GM12878 (cell line): ENCODE data around the gene HHIP. TPM values are rescaled to one million over a fixed set of nuclear protein-coding genes. Genes with fewer than 3 reads are reported as not detected.

Experiments
- ATAC-seq: fragments of 200-7000 bp; cut with Tn5 transposase; 3 replicates; pipeline ENCODE4 v1.9.1; 2020; ENCODE audit warnings: mild to moderate bottlenecking, moderate library complexity
- BruUV-seq: library from RNA; stranded (reverse); fragments of 400-500 nt; replicated peaks from 2 replicates; lab custom pipeline; 2021; lab: Mats Ljungman, UMichigan
- CTCF ChIA-PET: fragments of 300-600 bp; sonication (Branson Sonifier 250); formaldehyde crosslinking; extraction: SDS; loops from one replicate; lab custom pipeline; 2021; ENCODE audit warnings: inconsistent platforms; lab: Yijun Ruan, JAX
- POLR2A ChIA-PET: fragments of 350-600 bp; formaldehyde crosslinking; extraction: SDS; loops from one replicate; lab custom pipeline; 2021; ENCODE audit warnings: inconsistent platforms; lab: Charles Lee
- RAD21 ChIA-PET: fragments of 300-600 bp; sonication (Branson Sonifier 250); formaldehyde crosslinking; loops from one replicate; lab custom pipeline; 2023; ENCODE audit warnings: antibody characterized with exemption; ENCODE audit not compliant: unreplicated experiment; lab: Charles Lee
- SMC1A ChIA-PET: fragments of 300-600 bp; sonication (Branson Sonifier 250); formaldehyde crosslinking; loops from one replicate; lab custom pipeline; 2023; ENCODE audit not compliant: unreplicated experiment, uncharacterized antibody; lab: Charles Lee
- DNase-seq: peaks from one replicate; pipeline ENCODE4 v3.0.0-alpha.2; 2011; ENCODE audit warnings: low read depth, low spot score
- FAIRE-seq: peaks from 3 replicates; lab custom pipeline; 2011; peaks lifted over from hg19 to GRCh38; lab: Jason Lieb, UNC
- H2AFZ ChIP-seq: 2 replicates; pipeline ENCODE4 v1.6.0; 2011; ENCODE audit warnings: low read depth, low read length, control low read depth; ENCODE audit not compliant: control insufficient read depth
- H3K27ac ChIP-seq: 2 replicates; pipeline ENCODE4 v1.5.1; 2011; ENCODE audit warnings: control low read depth; ENCODE audit not compliant: control insufficient read depth, insufficient read depth
- H3K27me3 ChIP-seq, 2 experiments: replicated peaks in 1 of 2; 2 replicates each; pipeline versions ENCODE4 v1.6.0 to v1.6.1; 2011; ENCODE audit warnings: low read length in 1 of 2; ENCODE audit not compliant: control insufficient read depth in 2 of 2, insufficient read depth in 2 of 2
- H3K36me3 ChIP-seq, 2 experiments: 2 replicates each; pipeline ENCODE4 v1.5.1; 2011; ENCODE audit warnings: low read length in 1 of 2; ENCODE audit not compliant: control insufficient read depth in 2 of 2, insufficient read depth in 2 of 2
- H3K4me1 ChIP-seq: 2 replicates; pipeline ENCODE4 v1.6.1; 2011; ENCODE audit warnings: mild to moderate bottlenecking, low read length, moderate library complexity, mixed read lengths; ENCODE audit not compliant: control insufficient read depth, insufficient read depth
- H3K4me2 ChIP-seq: 2 replicates; pipeline ENCODE4 v1.6.0; 2011; ENCODE audit warnings: control low read depth; ENCODE audit not compliant: control insufficient read depth, insufficient read depth
- H3K4me3 ChIP-seq: fragments of 200-600 bp; sonication (generic); 2 replicates; pipeline ENCODE4 v1.5.1; 2016
- H3K79me2 ChIP-seq: 2 replicates; pipeline ENCODE4 v1.6.0; 2011; ENCODE audit warnings: low read length; ENCODE audit not compliant: control insufficient read depth, insufficient read depth
- H3K9ac ChIP-seq: 2 replicates; pipeline ENCODE4 v1.8.0; 2011; ENCODE audit warnings: low read length, control low read depth, mixed read lengths; ENCODE audit not compliant: control insufficient read depth, insufficient read depth
- H3K9me3 ChIP-seq: replicated peaks from 3 replicates; pipeline ENCODE4 v1.5.1; 2011; ENCODE audit warnings: mild to moderate bottlenecking, low read length; ENCODE audit not compliant: control insufficient read depth, insufficient read depth
- H4K20me1 ChIP-seq: 2 replicates; pipeline ENCODE4 v1.6.0; 2011; ENCODE audit not compliant: control insufficient read depth, insufficient read depth
- CEBPZ ChIP-seq: fragments of 150-350 bp; IDR thresholded peaks from 2 replicates; pipeline ENCODE4 v1.6.1; 2016; ENCODE audit warnings: low read depth, low read length
- DPF2 ChIP-seq: fragments of 450-650 bp; IDR thresholded peaks from 2 replicates; pipeline ENCODE4 v1.6.1; 2017; ENCODE audit warnings: mild to moderate bottlenecking
- RUNX3 ChIP-seq: IDR thresholded peaks from 2 replicates; pipeline ENCODE4 v1.6.1; 2012; ENCODE audit warnings: low read length, inconsistent platforms
- ZBTB40 ChIP-seq: fragments of 450-650 bp; IDR thresholded peaks from 2 replicates; pipeline ENCODE4 v1.6.1; 2016; ENCODE audit warnings: mild to moderate bottlenecking, moderate library complexity, borderline replicate concordance
- WGBS: methylation state at CpG from one replicate; pipeline ENCODE4 v1.1.6; 2016; ENCODE audit warnings: low lambda C conversion rate; ENCODE audit not compliant: insufficient replicate concordance, insufficient coverage; ENCODE audit errors: missing lambda C conversion rate; 5-methylcytosine and 5-hydroxymethylcytosine counted together
- in situ Hi-C: fragments of 300-500 bp; cut with MboI; formaldehyde crosslinking; loops from 9 replicates; pipeline ENCODE4 v1.14.3; 2018; ENCODE audit warnings: mixed read lengths
- intact Hi-C: fragments of 100-400 bp; cut with micrococcal nuclease; formaldehyde crosslinking; loops from one replicate; pipeline ENCODE4 v1.14.2; 2022; ENCODE audit not compliant: unreplicated experiment
- polyA plus RNA-seq, 11 experiments: library from polyadenylated mRNA; depleted of rRNA in 4 of 11; unstranded in 6 of 11; stranded (reverse) in 5 of 11; fragments of >200 nt; fragmentation: Nextera tagmentation in 4 of 11; fragmentation: Illumina TruSeq in 1 of 11; extraction: Ambion mirVana in 4 of 11; extraction: Trizol in 1 of 11; gene quantifications; 1 replicate in 1 of 11; 2 replicates in 10 of 11; pipeline versions ENCODE4 v1.2.1 to v1.2.3, GENCODE V29; 2011 to 2016; ENCODE audit warnings: inconsistent platforms in 2 of 11, missing spikeins in 2 of 11, low read depth in 1 of 11
- total RNA-seq, 4 experiments: library from RNA; depleted of rRNA in 3 of 4; stranded (reverse); fragments of >200 nt in 3 of 4; fragmentation: Illumina TruSeq in 1 of 4; extraction: Trizol in 1 of 4; gene quantifications; 2 replicates each; pipeline versions ENCODE4 v1.2.1 to v1.2.3, GENCODE V29; 2013 to 2021

Gene HHIP
- total and polyA plus RNA-seq, 10 of the 15 experiments (the other 5 are each of a cell fraction or from before 2014, with no cell fraction given) = 0.06 to 0.56 (median 0.24) TPM; not detected in 1

GRCh38 chr4:144658015-144658567 lies 12.1 kb downstream of the HHIP start:
- Histone ChIP-seq H3K4me3 (no peak overlapping the region), H3K9me3 (no peaks in the 10 kb centered on the region), H3K4me2 (no peak overlapping the region), H2AFZ (no peak overlapping the region), H3K4me1 (no peaks in the 10 kb centered on the region), H3K9ac (no peak overlapping the region), H3K36me3 (no peaks in the 10 kb centered on the region), H4K20me1 (no peaks in the 10 kb centered on the region), H3K79me2 (no peaks in the 10 kb centered on the region), H3K27ac (no peak overlapping the region), H3K27me3 (0 out of 4 replicates have a peak, but pooled peaks cover 0 to 2% of the 10 kb centered on the region in 2 experiments)
- intact Hi-C loops (no loop called here), in situ Hi-C loops (no loop called here)
- FAIRE-seq (no peak), ATAC-seq (no peak), DNase-seq (no peak)
- ChIA-PET POLR2A (no interaction called here), SMC1A (no interaction called here), RAD21 (no interaction called here), CTCF (no interaction called here)
- no TSS peak for BruUV-seq
- 53% methylated on average over 8 of the region's 8 CpGs for WGBS
- TF ChIP-seq DPF2 (no peak), CEBPZ (no peak), ZBTB40 (no peak), RUNX3 (no peak)
